Naive B cell (primary cell): ENCODE results near the gene DCAKD. TPM values are rescaled to one million over a fixed set of nuclear protein-coding genes. Genes with fewer than 3 reads are reported as not detected.
A peak's percentile ranks its signal among the peaks of the same experiment; 100 is the strongest.

Source experiments
- ATAC-seq, 2 donors: fragments of 150-1000 bp; cut with Tn5 transposase; 2 replicates each; pipeline ENCODE4 v1.10.0; 2021; ENCODE audit warnings: low read depth in 2 of 2, mild to moderate bottlenecking in 2 of 2, moderate library complexity in 2 of 2
- DNase-seq: peaks from one replicate; pipeline ENCODE4 v3.0.0; 2022
- H3K27ac Mint-ChIP-seq, 6 donors: one replicate each; pipeline ENCODE4 v1.8.0; 2020 to 2022; ENCODE audit warnings: mild to moderate bottlenecking in 6 of 6, mixed read lengths in 6 of 6, moderate library complexity in 5 of 6, inconsistent platforms in 2 of 6
- H3K27me3 Mint-ChIP-seq, 3 donors: one replicate each; pipeline ENCODE4 v1.8.0; 2021 to 2022; ENCODE audit warnings: mixed read lengths in 3 of 3, mild to moderate bottlenecking in 1 of 3
- H3K36me3 Mint-ChIP-seq, 2 donors: one replicate each; pipeline ENCODE4 v1.8.0; 2020 to 2022; ENCODE audit warnings: mixed read lengths in 2 of 2, inconsistent platforms in 1 of 2, mild to moderate bottlenecking in 1 of 2
- H3K4me1 Mint-ChIP-seq, 3 donors: one replicate each; pipeline ENCODE4 v1.8.0; 2020 to 2022; ENCODE audit warnings: mixed read lengths in 3 of 3, inconsistent platforms in 1 of 3, mild to moderate bottlenecking in 1 of 3, moderate library complexity in 1 of 3
- H3K4me3 Mint-ChIP-seq, 8 donors: one replicate each; pipeline ENCODE4 v1.8.0; 2020 to 2022; ENCODE audit warnings: mild to moderate bottlenecking in 8 of 8, mixed read lengths in 8 of 8, moderate library complexity in 8 of 8, inconsistent platforms in 2 of 8
- H3K9me3 Mint-ChIP-seq, 7 donors: one replicate each; pipeline ENCODE4 v1.8.0; 2020 to 2022; ENCODE audit warnings: mixed read lengths in 7 of 7, mild to moderate bottlenecking in 5 of 7, inconsistent platforms in 2 of 7, moderate library complexity in 1 of 7
- polyA plus RNA-seq, 6 donors: library from polyadenylated mRNA; unstranded; fragments of 300-500 nt; fragmentation: Illumina TruSeq; gene quantifications; one replicate each; pipeline ENCODE4 v1.2.3, GENCODE V29; 2021; ENCODE audit warnings: low read depth in 6 of 6

DCAKD gene
- polyA plus RNA-seq, 6 donors from 2014 or later: 3.1 to 15.5 (median 11.1) TPM

GRCh38 chr17:45034599-45034998 is 16.8 kb downstream of the DCAKD start:
- Mint-ChIP-seq H3K9me3 (no peaks in the 10 kb centered on the region), H3K4me3 (no peak overlapping the region), H3K27ac (peak overlapping the region in 1 of 6 donors; percentile 56), H3K36me3 (peaks cover 0 to 17% of the 10 kb centered on the region in 2 donors), H3K27me3 (no peaks in the 10 kb centered on the region), H3K4me1 (peaks cover 8 to 13% (median 12%) of the 10 kb centered on the region in 3 donors)
- no peak for ATAC-seq
- no peak for DNase-seq

- no peak overlapping the region for H3K27ac Mint-ChIP-seq
- no peaks in the 10 kb centered on the region for H3K9me3 Mint-ChIP-seq
- ATAC-seq (no peak), DNase-seq (no peak)
- peaks cover 0 to 4% (median 0%) of the 10 kb centered on the region in 3 donors for H3K4me1 Mint-ChIP-seq
- peaks cover 0 to 17% of the 10 kb centered on the region in 2 donors for H3K36me3 Mint-ChIP-seq
- H3K27me3 Mint-ChIP-seq: no peaks in the 10 kb centered on the region
- no peak overlapping the region for H3K4me3 Mint-ChIP-seq
These were observed 19.3 kb downstream of the DCAKD start for GRCh38 chr17:45032174-45032541.

GRCh38 chr17:45031231-45032173 is 19.9 kb downstream of the DCAKD start:
- H3K36me3 Mint-ChIP-seq: peaks cover 0 to 17% of the 10 kb centered on the region in 2 donors
- no peak for ATAC-seq
- no peak for DNase-seq
- peaks cover 0 to 4% (median 0%) of the 10 kb centered on the region in 3 donors for H3K4me1 Mint-ChIP-seq
- no peaks in the 10 kb centered on the region for H3K27me3 Mint-ChIP-seq
- peak overlapping the region in 1 of 6 donors; percentile 78 for H3K27ac Mint-ChIP-seq
- no peak overlapping the region for H3K4me3 Mint-ChIP-seq
- H3K9me3 Mint-ChIP-seq: no peaks in the 10 kb centered on the region

- DNase-seq: no peak
- Mint-ChIP-seq H3K27ac (no peak overlapping the region), H3K36me3 (peaks cover 0 to 17% of the 10 kb centered on the region in 2 donors), H3K9me3 (no peaks in the 10 kb centered on the region), H3K4me3 (no peak overlapping the region), H3K4me1 (peaks cover 0 to 4% (median 0%) of the 10 kb centered on the region in 3 donors), H3K27me3 (no peaks in the 10 kb centered on the region)
- ATAC-seq: no peak
These were observed 20.7 kb downstream of the DCAKD start for GRCh38 chr17:45030733-45031132.

GRCh38 chr17:45029758-45030423 is 21.5 kb downstream of the DCAKD start:
- DNase-seq (no peak), ATAC-seq (no peak)
- Mint-ChIP-seq H3K36me3 (peaks cover 0 to 15% of the 10 kb centered on the region in 2 donors), H3K4me3 (no peak overlapping the region), H3K27me3 (no peaks in the 10 kb centered on the region), H3K9me3 (no peaks in the 10 kb centered on the region), H3K27ac (peak overlapping the region in 1 of 6 donors; percentile 7), H3K4me1 (peaks cover 0 to 4% (median 0%) of the 10 kb centered on the region in 3 donors)

- Mint-ChIP-seq H3K36me3 (peaks cover 0 to 9% of the 10 kb centered on the region in 2 donors), H3K4me1 (peaks cover 0 to under 1% (median 0%) of the 10 kb centered on the region in 3 donors), H3K9me3 (no peaks in the 10 kb centered on the region), H3K4me3 (no peak overlapping the region), H3K27ac (no peak overlapping the region), H3K27me3 (no peaks in the 10 kb centered on the region)
- DNase-seq: no peak
- ATAC-seq: no peak
These were observed 22.3 kb downstream of the DCAKD start for GRCh38 chr17:45029096-45029495.

GRCh38 chr17:45022655-45023339 is 28.6 kb downstream of the DCAKD start:
- DNase-seq: no peak
- Mint-ChIP-seq H3K36me3 (peaks cover 0 to 14% of the 10 kb centered on the region in 2 donors), H3K4me1 (peaks cover 19 to 23% (median 23%) of the 10 kb centered on the region in 3 donors), H3K9me3 (no peaks in the 10 kb centered on the region), H3K4me3 (peak overlapping the region in 4 of 8 donors; percentile 24 to 44 (median 26)), H3K27me3 (peaks cover 29 to 38% (median 37%) of the 10 kb centered on the region in 3 donors), H3K27ac (no peak overlapping the region)
- no peak for ATAC-seq

GRCh38 chr17:45022288-45022648 is 29.2 kb downstream of the DCAKD start:
- H3K27me3 Mint-ChIP-seq: peaks cover 29 to 40% (median 39%) of the 10 kb centered on the region in 3 donors
- ATAC-seq: no peak
- peaks cover 19 to 23% (median 23%) of the 10 kb centered on the region in 3 donors for H3K4me1 Mint-ChIP-seq
- H3K4me3 Mint-ChIP-seq: peak overlapping the region in 4 of 8 donors; percentile 24 to 44 (median 26)
- no peak for DNase-seq
- peaks cover 0 to 14% of the 10 kb centered on the region in 2 donors for H3K36me3 Mint-ChIP-seq
- no peak overlapping the region for H3K27ac Mint-ChIP-seq
- no peaks in the 10 kb centered on the region for H3K9me3 Mint-ChIP-seq

- H3K27ac Mint-ChIP-seq: peak overlapping the region in 1 of 6 donors; percentile 65
- H3K27me3 Mint-ChIP-seq: peaks cover 31 to 43% (median 42%) of the 10 kb centered on the region in 3 donors
- H3K9me3 Mint-ChIP-seq: no peaks in the 10 kb centered on the region
- ATAC-seq (peak; percentile 75 to 87), DNase-seq (peak; percentile 69)
- H3K4me3 Mint-ChIP-seq: peak overlapping the region; percentile 10 to 84 (median 68)
- peaks cover 0 to 14% of the 10 kb centered on the region in 2 donors for H3K36me3 Mint-ChIP-seq
- peaks cover 19 to 23% (median 23%) of the 10 kb centered on the region in 3 donors for H3K4me1 Mint-ChIP-seq
These were observed 29.7 kb downstream of the DCAKD start for GRCh38 chr17:45021607-45022287.

- Mint-ChIP-seq H3K4me1 (peaks cover 19 to 23% (median 23%) of the 10 kb centered on the region in 3 donors), H3K27ac (no peak overlapping the region), H3K9me3 (no peaks in the 10 kb centered on the region), H3K4me3 (peak overlapping the region in 6 of 8 donors; percentile 26 to 88 (median 80)), H3K36me3 (peaks cover 0 to 14% of the 10 kb centered on the region in 2 donors), H3K27me3 (peaks cover 41 to 53% (median 52%) of the 10 kb centered on the region in 3 donors)
- DNase-seq (no peak), ATAC-seq (no peak)
These were observed 30.9 kb downstream of the DCAKD start for GRCh38 chr17:45020354-45021138.

GRCh38 chr17:45018848-45019711 is 32.4 kb downstream of the DCAKD start:
- ATAC-seq (peak; percentile 53 to 73), DNase-seq (no peak)
- Mint-ChIP-seq H3K27ac (peak overlapping the region in 3 of 6 donors; percentile 80 to 94 (median 88)), H3K4me1 (peaks cover 19 to 23% (median 23%) of the 10 kb centered on the region in 3 donors), H3K27me3 (peaks cover 41 to 57% (median 53%) of the 10 kb centered on the region in 3 donors), H3K36me3 (peaks cover 0 to 12% of the 10 kb centered on the region in 2 donors), H3K9me3 (no peaks in the 10 kb centered on the region), H3K4me3 (peak overlapping the region; percentile 73 to 91 (median 88))
